AG09319 (cell line): ENCODE data around the gene INSIG1.

ENCODE experiments used
- DNase-seq: peaks from one replicate; pipeline ENCODE4 v3.0.0-alpha.2; 2010; ENCODE audit warnings: low read depth; ENCODE audit errors: extremely low read depth
- TF ChIP-seq, protein P1 (sequence below): IDR thresholded peaks from 2 replicates; pipeline ENCODE4 v1.5.1; 2011; ENCODE audit warnings: low read depth, mild to moderate bottlenecking, inconsistent platforms, low read length, moderate library complexity

Gene INSIG1

GRCh38 chr7:155340071-155340531 lies 42.4 kb downstream of the INSIG1 start:
- TF ChIP-seq, protein P1, sequence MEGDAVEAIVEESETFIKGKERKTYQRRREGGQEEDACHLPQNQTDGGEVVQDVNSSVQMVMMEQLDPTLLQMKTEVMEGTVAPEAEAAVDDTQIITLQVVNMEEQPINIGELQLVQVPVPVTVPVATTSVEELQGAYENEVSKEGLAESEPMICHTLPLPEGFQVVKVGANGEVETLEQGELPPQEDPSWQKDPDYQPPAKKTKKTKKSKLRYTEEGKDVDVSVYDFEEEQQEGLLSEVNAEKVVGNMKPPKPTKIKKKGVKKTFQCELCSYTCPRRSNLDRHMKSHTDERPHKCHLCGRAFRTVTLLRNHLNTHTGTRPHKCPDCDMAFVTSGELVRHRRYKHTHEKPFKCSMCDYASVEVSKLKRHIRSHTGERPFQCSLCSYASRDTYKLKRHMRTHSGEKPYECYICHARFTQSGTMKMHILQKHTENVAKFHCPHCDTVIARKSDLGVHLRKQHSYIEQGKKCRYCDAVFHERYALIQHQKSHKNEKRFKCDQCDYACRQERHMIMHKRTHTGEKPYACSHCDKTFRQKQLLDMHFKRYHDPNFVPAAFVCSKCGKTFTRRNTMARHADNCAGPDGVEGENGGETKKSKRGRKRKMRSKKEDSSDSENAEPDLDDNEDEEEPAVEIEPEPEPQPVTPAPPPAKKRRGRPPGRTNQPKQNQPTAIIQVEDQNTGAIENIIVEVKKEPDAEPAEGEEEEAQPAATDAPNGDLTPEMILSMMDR, result no peak

DNA sequence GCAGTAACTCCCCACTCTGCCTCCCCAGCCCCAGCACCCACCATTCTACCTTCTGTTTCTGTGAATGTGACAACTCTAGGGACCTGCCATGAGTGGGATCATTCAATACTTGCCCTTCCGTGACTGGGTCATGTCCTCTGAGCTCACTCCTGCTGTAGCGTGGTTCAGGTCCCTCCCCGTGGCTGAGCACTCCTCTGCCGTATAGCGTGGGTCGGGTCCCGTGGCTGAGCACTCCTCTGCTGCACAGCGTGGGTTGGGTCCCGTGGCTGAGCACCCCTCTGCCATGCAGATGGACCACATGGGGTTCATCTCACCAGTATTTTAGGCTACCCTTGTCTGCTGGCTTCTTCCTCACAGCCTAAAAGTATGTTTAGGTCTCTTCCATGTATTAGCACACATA lies 43.0 kb downstream of the INSIG1 start:
- no peak for DNase-seq
- TF ChIP-seq, protein P1, result no peak

More at GRCh38 chr7:155340071-155340531, 42.4 kb downstream of the INSIG1 start:
- no peak for DNase-seq

- no peak for DNase-seq
- TF ChIP-seq, protein P1, result no peak
Observed at GRCh38 chr7:155341463-155341983, 43.8 kb downstream of the INSIG1 start.

- TF ChIP-seq, protein P1, result no peak
- DNase-seq, result no peak
Observed at GRCh38 chr7:155342313-155342712, 44.6 kb downstream of the INSIG1 start.

GRCh38 chr7:155343150-155343549 lies 45.5 kb downstream of the INSIG1 start:
- TF ChIP-seq, protein P1, result no peak
- no peak for DNase-seq

- DNase-seq, result no peak
- TF ChIP-seq, protein P1, result no peak
Observed at GRCh38 chr7:155343661-155344121, 46.0 kb downstream of the INSIG1 start.

- TF ChIP-seq, protein P1, result no peak
- no peak for DNase-seq
Observed at GRCh38 chr7:155344270-155344617, 46.6 kb downstream of the INSIG1 start.
